Upper lobe of left lung (tissue), 4 donors: ENCODE measurements around the gene TMEM236.

Experiments used
- POLR2A ChIP-seq, 4 donors: fragments of 450-650 bp; IDR thresholded peaks; one replicate each; pipeline ENCODE4 v1.5.1; 2016 to 2017; ENCODE audit warnings: antibody characterized with exemption in 4 of 4, mild to moderate bottlenecking in 2 of 4
- POLR2AphosphoS5 ChIP-seq, 2 donors: sonication (generic); formaldehyde crosslinking; IDR thresholded peaks; one replicate each; pipeline ENCODE4 v1.5.1; 2017; ENCODE audit warnings: antibody characterized with exemption in 2 of 2
- TF ChIP-seq, protein P1 (sequence below), 6 experiments: fragments of 450-650 bp in 4 of 6; fragments of 200-600 bp in 2 of 6; sonication (generic) in 2 of 6; IDR thresholded peaks; one replicate each; pipeline ENCODE4 v1.5.1; 2016 to 2019; ENCODE audit warnings: antibody characterized with exemption in 6 of 6

DNA sequence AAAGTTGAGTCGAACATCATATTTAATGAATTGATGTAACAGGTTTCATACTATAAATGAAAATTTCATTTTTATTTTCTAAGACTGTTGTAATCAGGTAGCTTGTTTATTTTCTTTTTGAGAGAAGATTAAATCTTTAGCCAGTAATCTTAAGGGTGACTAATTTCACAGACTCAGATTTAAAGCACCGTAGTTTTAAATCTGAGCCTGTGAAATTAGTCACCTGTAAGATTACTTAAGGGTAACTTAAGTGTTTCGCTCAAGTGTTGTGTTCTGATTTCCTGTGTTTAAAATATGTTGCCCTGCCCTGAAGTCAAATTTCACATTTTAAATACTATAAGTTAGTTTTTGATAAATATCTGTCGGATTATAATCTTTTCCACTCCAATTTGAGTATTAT, 35.8 kb upstream of the TMEM236 start:
- TF ChIP-seq, protein P1, sequence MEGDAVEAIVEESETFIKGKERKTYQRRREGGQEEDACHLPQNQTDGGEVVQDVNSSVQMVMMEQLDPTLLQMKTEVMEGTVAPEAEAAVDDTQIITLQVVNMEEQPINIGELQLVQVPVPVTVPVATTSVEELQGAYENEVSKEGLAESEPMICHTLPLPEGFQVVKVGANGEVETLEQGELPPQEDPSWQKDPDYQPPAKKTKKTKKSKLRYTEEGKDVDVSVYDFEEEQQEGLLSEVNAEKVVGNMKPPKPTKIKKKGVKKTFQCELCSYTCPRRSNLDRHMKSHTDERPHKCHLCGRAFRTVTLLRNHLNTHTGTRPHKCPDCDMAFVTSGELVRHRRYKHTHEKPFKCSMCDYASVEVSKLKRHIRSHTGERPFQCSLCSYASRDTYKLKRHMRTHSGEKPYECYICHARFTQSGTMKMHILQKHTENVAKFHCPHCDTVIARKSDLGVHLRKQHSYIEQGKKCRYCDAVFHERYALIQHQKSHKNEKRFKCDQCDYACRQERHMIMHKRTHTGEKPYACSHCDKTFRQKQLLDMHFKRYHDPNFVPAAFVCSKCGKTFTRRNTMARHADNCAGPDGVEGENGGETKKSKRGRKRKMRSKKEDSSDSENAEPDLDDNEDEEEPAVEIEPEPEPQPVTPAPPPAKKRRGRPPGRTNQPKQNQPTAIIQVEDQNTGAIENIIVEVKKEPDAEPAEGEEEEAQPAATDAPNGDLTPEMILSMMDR (IDR thresholded peaks at IDR 0.05), result no peak
- TF ChIP-seq POLR2AphosphoS5 (IDR thresholded peaks at IDR 0.05) (no peak), POLR2A (IDR thresholded peaks at IDR 0.05) (no peak)
